Effector CD4-positive, alpha-beta T cell (primary cell): Measurements from ENCODE around the gene PRKAB2.
"Not testable (repeated sequence)": the region's sequence is repeated elsewhere in the genome, so short reads cannot be mapped to it uniquely, and the experiment has no call there.

Experiments
- DNase-seq: peaks from one replicate; pipeline ENCODE4 v3.0.0-alpha.2; 2020
- total RNA-seq: gene quantifications from one replicate; lab custom pipeline; 2026; lab: John Stamatoyannopoulos, UW

Gene PRKAB2
- 20.3 reads per million, percentile 47 among the genes with 10 or more reads in this experiment for total RNA-seq

- peak; percentile 74 for DNase-seq
These were observed at the start of gene PRKAB2 for GRCh38 chr1:147172168-147173016. TSS of gene PRKAB2 (minus strand) at chr1:147172470. CDS start at chr1:147172144, 326 bp downstream.

- no peak for DNase-seq
These were observed 46.3 kb upstream of the PRKAB2 start for GRCh38 chr1:147218606-147219005.

GRCh38 chr1:147217141-147217540 is 44.9 kb upstream of the PRKAB2 start:
- DNase-seq, result no peak

GRCh38 chr1:147216124-147216523 is 43.9 kb upstream of the PRKAB2 start:
- no peak for DNase-seq

GRCh38 chr1:147215540-147215916 is 43.3 kb upstream of the PRKAB2 start:
- DNase-seq, result no peak

GRCh38 chr1:147214842-147215539 is 42.7 kb upstream of the PRKAB2 start:
- no peak for DNase-seq

GRCh38 chr1:147214325-147214724 is 42.1 kb upstream of the PRKAB2 start:
- no peak for DNase-seq

GRCh38 chr1:147213271-147213670 is 41.0 kb upstream of the PRKAB2 start:
- DNase-seq, result no peak

- no peak for DNase-seq
These were observed 39.3 kb upstream of the PRKAB2 start for GRCh38 chr1:147211577-147211976.

GRCh38 chr1:147210987-147211386 is 38.7 kb upstream of the PRKAB2 start:
- DNase-seq, result no peak

GRCh38 chr1:147209825-147210821 is 37.9 kb upstream of the PRKAB2 start:
- no peak for DNase-seq

GRCh38 chr1:147208619-147209018 is 36.3 kb upstream of the PRKAB2 start:
- DNase-seq, result no peak

- DNase-seq, result no peak
These were observed 34.9 kb upstream of the PRKAB2 start for GRCh38 chr1:147207192-147207591.

GRCh38 chr1:147204080-147204479 is 31.8 kb upstream of the PRKAB2 start:
- DNase-seq, result no peak

GRCh38 chr1:147202576-147202975 is 30.3 kb upstream of the PRKAB2 start:
- no peak for DNase-seq

GRCh38 chr1:147201786-147202185 is 29.5 kb upstream of the PRKAB2 start:
- no peak for DNase-seq

- no peak for DNase-seq
These were observed 29.0 kb upstream of the PRKAB2 start for GRCh38 chr1:147201276-147201675.

- DNase-seq, result not testable (repeated sequence)
These were observed 25.1 kb upstream of the PRKAB2 start for GRCh38 chr1:147197324-147197723.

- DNase-seq, result no peak
These were observed 17.2 kb upstream of the PRKAB2 start for GRCh38 chr1:147189514-147189913.

- no peak for DNase-seq
These were observed 13.2 kb upstream of the PRKAB2 start for GRCh38 chr1:147185432-147185831.

- DNase-seq, result no peak
These were observed 5.5 kb upstream of the PRKAB2 start for GRCh38 chr1:147177611-147178380.
